Ishikawa (cell line): Measurements from ENCODE around the gene RIN1.

Source experiments
- CEBPB ChIP-seq: IDR thresholded peaks from 2 replicates; pipeline ENCODE4 v1.6.1; 2012
- CREB1 ChIP-seq: IDR thresholded peaks from 2 replicates; pipeline ENCODE4 v1.6.1; 2012; ENCODE audit warnings: low read depth
- EGR1 ChIP-seq: IDR thresholded peaks from 2 replicates; pipeline ENCODE4 v1.6.1; 2012
- EP300 ChIP-seq: IDR thresholded peaks from 2 replicates; pipeline ENCODE4 v1.6.1; 2012; ENCODE audit warnings: borderline replicate concordance
- FOXM1 ChIP-seq: IDR thresholded peaks from 2 replicates; pipeline ENCODE4 v1.6.1; 2012; ENCODE audit warnings: low read depth, borderline replicate concordance
- MAX ChIP-seq: IDR thresholded peaks from 2 replicates; pipeline ENCODE4 v1.6.1; 2012
- NFIC ChIP-seq: IDR thresholded peaks from 2 replicates; pipeline ENCODE4 v1.6.1; 2012
- RAD21 ChIP-seq: IDR thresholded peaks from 2 replicates; pipeline ENCODE4 v1.6.1; 2012; ENCODE audit warnings: low read depth
- REST ChIP-seq: IDR thresholded peaks from 2 replicates; pipeline ENCODE4 v1.6.1; 2012; ENCODE audit warnings: low read depth, mild to moderate bottlenecking
- TAF1 ChIP-seq: IDR thresholded peaks from 2 replicates; pipeline ENCODE4 v1.6.1; 2012; ENCODE audit warnings: low read depth, mild to moderate bottlenecking
- TCF12 ChIP-seq: IDR thresholded peaks from 2 replicates; pipeline ENCODE4 v1.6.1; 2012; ENCODE audit warnings: low read depth
- TEAD4 ChIP-seq: IDR thresholded peaks from 2 replicates; pipeline ENCODE4 v1.6.1; 2012
- USF1 ChIP-seq: IDR thresholded peaks from 2 replicates; pipeline ENCODE4 v1.6.1; 2012
- YY1 ChIP-seq: IDR thresholded peaks from 2 replicates; pipeline ENCODE4 v1.6.1; 2012; ENCODE audit warnings: low read depth
- ZBTB7A ChIP-seq: IDR thresholded peaks from 2 replicates; pipeline ENCODE4 v1.6.1; 2012; ENCODE audit warnings: low read depth

RIN1 gene

GRCh38 chr11:66333896-66334604 lies 2.2 kb downstream of the RIN1 start:
- TF ChIP-seq RAD21, result no peak

GRCh38 chr11:66333220-66333877 lies 2.9 kb downstream of the RIN1 start:
- TF ChIP-seq FOXM1, result no peak
- TF ChIP-seq USF1, result no peak

GRCh38 chr11:66332371-66333219 lies 3.6 kb downstream of the RIN1 start:
- no peak for TF ChIP-seq ZBTB7A
- no peak for TF ChIP-seq FOXM1
- TF ChIP-seq EP300, result no peak
- no peak for TF ChIP-seq YY1
- no peak for TF ChIP-seq TCF12
- no peak for TF ChIP-seq NFIC
- no peak for TF ChIP-seq EGR1
- TF ChIP-seq CREB1, result no peak
- TF ChIP-seq TEAD4, result no peak
- no peak for TF ChIP-seq MAX
- TF ChIP-seq RAD21, result no peak
- no peak for TF ChIP-seq REST
- TF ChIP-seq CEBPB, result no peak
- TF ChIP-seq USF1, result no peak

GRCh38 chr11:66331542-66332370 lies 4.5 kb downstream of the RIN1 start:
- TF ChIP-seq CREB1 (no peak), MAX (no peak), YY1 (no peak), RAD21 (no peak), TCF12 (no peak), FOXM1 (no peak), EGR1 (no peak), TAF1 (no peak), CEBPB (no peak)

GRCh38 chr11:66330931-66331330 lies 5.3 kb downstream of the RIN1 start:
- TF ChIP-seq TAF1, result no peak
- no peak for TF ChIP-seq MAX
- TF ChIP-seq EP300, result no peak
- no peak for TF ChIP-seq NFIC
- TF ChIP-seq TCF12, result no peak
- no peak for TF ChIP-seq EGR1
- no peak for TF ChIP-seq YY1
- TF ChIP-seq USF1, result no peak
- no peak for TF ChIP-seq ZBTB7A

- TF ChIP-seq FOXM1, result no peak
- no peak for TF ChIP-seq MAX
- TF ChIP-seq TAF1, result no peak
- TF ChIP-seq CREB1, result no peak
- TF ChIP-seq YY1, result no peak
- no peak for TF ChIP-seq TCF12
- no peak for TF ChIP-seq CEBPB
- no peak for TF ChIP-seq ZBTB7A
- no peak for TF ChIP-seq TEAD4
- TF ChIP-seq EGR1, result no peak
- no peak for TF ChIP-seq RAD21
- TF ChIP-seq EP300, result no peak
Observed at GRCh38 chr11:66329165-66329673, 7.0 kb downstream of the RIN1 start.
